K562 (cell line): ENCODE measurements around the gene TENT4B. TPM values are rescaled to one million over a fixed set of nuclear protein-coding genes. Genes with fewer than 3 reads are reported as not detected.

Experiments used
- ATAC-seq: fragments of 200-7000 bp; cut with Tn5 transposase; 3 replicates; pipeline ENCODE4 v1.9.1; 2020; ENCODE audit warnings: moderate library complexity
- BruUV-seq: library from RNA; stranded (reverse); fragments of 400-500 nt; replicated peaks from 2 replicates; lab custom pipeline; 2021; lab: Mats Ljungman, UMichigan
- CTCF ChIA-PET: fragments of 300-600 bp; formaldehyde crosslinking; extraction: SDS; loops from one replicate; lab custom pipeline; 2021; ENCODE audit warnings: low intra/inter-chr PET ratio; lab: Yijun Ruan, JAX
- POLR2A ChIA-PET: fragments of 300-600, 350-650 bp; sonication (Branson Sonifier 250); formaldehyde crosslinking; extraction: SDS; loops from one replicate; lab custom pipeline; 2021; ENCODE audit warnings: antibody characterized with exemption, inconsistent platforms; lab: Yijun Ruan, JAX
- DNase-seq, 4 experiments: peaks; one replicate each; pipeline versions ENCODE4 v3.0.0 to v3.0.0-alpha.2; 2011 to 2018; ENCODE audit warnings: low spot score in 3 of 4, mixed read lengths in 3 of 4; ENCODE audit errors: extremely low read depth in 1 of 4
- FAIRE-seq: peaks from 2 replicates; lab custom pipeline; 2011; peaks lifted over from hg19 to GRCh38; lab: Jason Lieb, UNC
- H2AFZ ChIP-seq: 2 replicates; pipeline ENCODE4 v1.6.0; 2011; ENCODE audit warnings: low read depth, low read length, control low read depth, inconsistent platforms
- H3K27ac ChIP-seq: fragments of 200-600 bp; 3 replicates; pipeline ENCODE4 v1.8.0; 2011; ENCODE audit warnings: low read depth, mild to moderate bottlenecking, control low read depth, inconsistent platforms, low read length, moderate library complexity, mixed read lengths; ENCODE audit errors: extremely low read depth
- H3K27me3 ChIP-seq, 2 experiments: fragments of 300-600 bp in 1 of 2; 2 replicates in 1 of 2; 3 replicates in 1 of 2; pipeline versions ENCODE4 v1.6.0 to v1.8.0; 2011; ENCODE audit warnings: inconsistent platforms in 2 of 2, low read length in 2 of 2, mild to moderate bottlenecking in 1 of 2, mixed read lengths in 1 of 2, moderate library complexity in 1 of 2; ENCODE audit not compliant: control insufficient read depth in 2 of 2, insufficient read depth in 2 of 2
- H3K36me3 ChIP-seq: fragments of 300-600 bp; 3 replicates; pipeline ENCODE4 v1.8.0; 2011; ENCODE audit warnings: mild to moderate bottlenecking, low read length, inconsistent platforms; ENCODE audit not compliant: control insufficient read depth, insufficient read depth
- H3K4me1 ChIP-seq, 2 experiments: fragments of 200-600 bp in 1 of 2; replicated peaks in 1 of 2; 2 replicates in 1 of 2; 3 replicates in 1 of 2; pipeline versions ENCODE4 v1.5.1 to v1.8.0; 2011; ENCODE audit warnings: inconsistent platforms in 2 of 2, low read length in 2 of 2, mild to moderate bottlenecking in 1 of 2, mixed read lengths in 1 of 2, moderate library complexity in 1 of 2; ENCODE audit not compliant: control insufficient read depth in 2 of 2, insufficient read depth in 2 of 2
- H3K4me2 ChIP-seq: 2 replicates; pipeline ENCODE4 v1.6.1; 2011; ENCODE audit warnings: low read length, control low read depth, inconsistent platforms, mixed read lengths; ENCODE audit not compliant: insufficient read depth
- H3K4me3 ChIP-seq: fragments of 200-600 bp; sonication (generic), shearing (Covaris generic); 2 replicates; pipeline ENCODE4 v1.5.1; 2016; ENCODE audit warnings: control low read depth, inconsistent platforms
- H3K79me2 ChIP-seq: fragments of 200-600 bp; 3 replicates; pipeline ENCODE4 v1.8.0; 2011; ENCODE audit warnings: low read length, inconsistent platforms; ENCODE audit not compliant: control insufficient read depth, insufficient read depth
- H3K9ac ChIP-seq, 2 experiments: 2 replicates each; pipeline versions ENCODE4 v1.6.0 to v1.6.1; 2011; ENCODE audit warnings: low read depth in 2 of 2, low read length in 2 of 2, control low read depth in 1 of 2, inconsistent platforms in 1 of 2, mild to moderate bottlenecking in 1 of 2, mixed read lengths in 1 of 2; ENCODE audit not compliant: insufficient read depth in 1 of 2
- H3K9me1 ChIP-seq: one replicate; pipeline ENCODE4 v1.6.0; 2011; ENCODE audit warnings: inconsistent platforms, mild to moderate bottlenecking, low read length, moderate library complexity; ENCODE audit not compliant: control insufficient read depth, insufficient read depth
- H3K9me3 ChIP-seq: replicated peaks from 2 replicates; pipeline ENCODE4 v1.5.1; 2011; ENCODE audit warnings: low read depth, low read length, inconsistent platforms; ENCODE audit not compliant: control insufficient read depth, insufficient read depth
- H4K20me1 ChIP-seq: replicated peaks from 2 replicates; pipeline ENCODE4 v1.6.1; 2011; ENCODE audit warnings: low read length, inconsistent platforms, mixed read lengths; ENCODE audit not compliant: control insufficient read depth, insufficient read depth
- CAMTA2 ChIP-seq: fragments of 250-450 bp; sonication (Bioruptor Pico); conservative IDR thresholded peaks from 2 replicates; pipeline ENCODE4 v1.5.1; 2022
- FOXA3 ChIP-seq, 2 experiments: fragments of 450-650 bp in 1 of 2; sonication (generic) in 1 of 2; formaldehyde crosslinking; IDR thresholded peaks in 1 of 2; conservative IDR thresholded peaks in 1 of 2; 2 replicates each; pipeline versions ENCODE4 v1.4.0 to v1.8.0; 2020 to 2022; ENCODE audit warnings: mild to moderate bottlenecking in 2 of 2, missing genetic modification reagents in 1 of 2
- GABPB1 ChIP-seq: sonication (generic); formaldehyde crosslinking; IDR thresholded peaks from 2 replicates; pipeline ENCODE4 v1.8.0; 2022; ENCODE audit warnings: mild to moderate bottlenecking, missing genetic modification reagents
- GTF3C2 ChIP-seq: IDR thresholded peaks from 3 replicates; pipeline ENCODE4 v1.6.1; 2011; ENCODE audit warnings: borderline replicate concordance, mild to moderate bottlenecking, moderate library complexity; ENCODE audit not compliant: insufficient read length; ENCODE audit errors: extremely low read depth
- HBP1 ChIP-seq: fragments of 450-650 bp; formaldehyde crosslinking; IDR thresholded peaks from 2 replicates; pipeline ENCODE4 v1.4.0; 2022; ENCODE audit warnings: missing genetic modification characterization
- HDGF ChIP-seq: fragments of 450-650 bp; IDR thresholded peaks from 2 replicates; pipeline ENCODE4 v1.6.1; 2016
- KAT2B ChIP-seq: IDR thresholded peaks from one replicate; pipeline ENCODE4 v1.6.1; 2012; ENCODE audit warnings: low read depth, mild to moderate bottlenecking, control low read depth, inconsistent platforms, low read length, moderate library complexity
- PKNOX1 ChIP-seq: fragments of 450-650 bp; IDR thresholded peaks from 2 replicates; pipeline ENCODE4 v1.6.1; 2016
- TFE3 ChIP-seq: fragments of 450-650 bp; formaldehyde crosslinking; IDR thresholded peaks from 2 replicates; pipeline ENCODE4 v1.4.0; 2020; ENCODE audit warnings: mild to moderate bottlenecking, mixed read lengths
- ZBTB5 ChIP-seq: fragments of 450-650 bp; IDR thresholded peaks from 2 replicates; pipeline ENCODE4 v1.6.1; 2017; ENCODE audit warnings: antibody characterized with exemption
- WGBS: fragments of 100-300 bp; shearing (Covaris generic); methylation state at CpG from one replicate; pipeline ENCODE4 v1.1.6; 2016; ENCODE audit warnings: low coverage, mixed read lengths; ENCODE audit not compliant: insufficient coverage; ENCODE audit errors: missing lambda C conversion rate; 5-methylcytosine and 5-hydroxymethylcytosine counted together
- in situ Hi-C: fragments of 300-500 bp; cut with MboI; formaldehyde crosslinking; loops from 4 replicates; pipeline ENCODE4 v1.15.0; 2018; ENCODE audit warnings: inconsistent platforms, mixed read lengths
- intact Hi-C: fragments of 100-400 bp; cut with micrococcal nuclease; formaldehyde crosslinking; loops from 2 replicates; pipeline ENCODE4 v1.14.2; 2022
- polyA plus RNA-seq, 8 experiments: library from polyadenylated mRNA; depleted of rRNA in 4 of 8; stranded (reverse) in 5 of 8; unstranded in 3 of 8; fragments of >200 nt; fragmentation: Nextera tagmentation in 2 of 8; fragmentation: Illumina TruSeq in 1 of 8; extraction: Ambion mirVana in 2 of 8; extraction: Trizol in 1 of 8; gene quantifications; 2 replicates each; pipeline versions ENCODE4 v1.2.1 to v1.2.3, GENCODE V29; 2011 to 2014; ENCODE audit warnings: inconsistent platforms in 1 of 8, missing spikeins in 1 of 8
- total RNA-seq, 7 experiments: library from RNA; depleted of rRNA in 6 of 7; stranded (reverse); fragments of >200 nt in 6 of 7; fragmentation: Illumina TruSeq in 2 of 7; extraction: Trizol in 2 of 7; gene quantifications; 2 replicates each; pipeline versions ENCODE4 v1.2.1 to v1.2.3, GENCODE V29; 2011 to 2021; ENCODE audit warnings: low replicate concordance in 1 of 7

TENT4B gene
- total and polyA plus RNA-seq, 9 of the 15 experiments (the other 6 are each of a cell fraction or from before 2014, with no cell fraction given) = 5.2 to 8.4 (median 7.0) TPM

- TF ChIP-seq TFE3 (CRISPR knock-in tag) (no peak), PKNOX1 (no peak), CAMTA2 (CRISPR knock-in tag) (no peak), FOXA3 (CRISPR knock-in tag; conservative IDR thresholded peaks at IDR 0.05 in 1 of 2, IDR thresholded peaks at IDR 0.05 in 1 of 2) (no peak), ZBTB5 (no peak), HDGF (no peak), GTF3C2 (no peak), GABPB1 (CRISPR knock-in tag) (no peak), KAT2B (no peak), HBP1 (no peak)
- no peaks in the 10 kb centered on the region for H3K9me1 ChIP-seq
- ATAC-seq = no peak
- intact Hi-C loops (no loop called here), in situ Hi-C loops (no loop called here)
- no peak overlapping the region for H2AFZ ChIP-seq
- CTCF ChIA-PET = no interaction called here
- no peak for FAIRE-seq
- no peak overlapping the region for H3K4me2 ChIP-seq
- POLR2A ChIA-PET = interaction anchor here (0.7 to 1.5 kb wide), 4 partner anchors 9 to 107 kb away, joined by 3 to 4 read pairs (median 4); no protein-coding TSS in a partner anchor
- H3K36me3 ChIP-seq = no peaks in the 10 kb centered on the region
- no peak overlapping the region for H3K4me3 ChIP-seq
- BruUV-seq = no TSS peak
- 0 out of 2 replicates have a peak, but pooled peaks cover 1% of the 10 kb centered on the region for H4K20me1 ChIP-seq
- DNase-seq = no peak
- H3K9ac ChIP-seq = no peak overlapping the region
- H3K9me3 ChIP-seq = no peaks in the 10 kb centered on the region
- WGBS = 55% methylated on average over 4 of the region's 4 CpGs
- peaks cover 0 to 13% of the 10 kb centered on the region in 2 experiments; a peak in 3 of 5 replicates for H3K4me1 ChIP-seq
- H3K27me3 ChIP-seq = no peaks in the 10 kb centered on the region
- H3K79me2 ChIP-seq = peaks cover 23% of the 10 kb centered on the region
- no peak overlapping the region for H3K27ac ChIP-seq
Observed at GRCh38 chr16:50198802-50199403, 45.8 kb downstream of the TENT4B start.
